Esophagus muscularis mucosa (tissue), 4 donors: ENCODE results near the gene SLC12A8. TPM values are rescaled to one million over a fixed set of nuclear protein-coding genes. Genes with fewer than 3 reads are reported as not detected.
A peak's percentile ranks its signal among the peaks of the same experiment; 100 is the strongest.

ENCODE experiments used
- DNase-seq: peaks from one replicate; pipeline ENCODE4 v3.0.0-alpha.2; 2017; ENCODE audit errors: extremely low spot score
- H3K27ac ChIP-seq, 4 donors: fragments of 200-600 bp; sonication (generic); replicated peaks in 1 of 4; 1 replicate in 3 of 4; 2 replicates in 1 of 4; pipeline ENCODE4 v1.5.1; 2016 to 2019; ENCODE audit warnings: mild to moderate bottlenecking in 1 of 4
- H3K27me3 ChIP-seq, 4 donors: fragments of 200-600 bp; sonication (generic); one replicate each; pipeline versions ENCODE4 v1.5.1 to v1.6.0; 2016 to 2019
- H3K36me3 ChIP-seq, 4 donors: fragments of 200-600 bp; sonication (generic); one replicate each; pipeline ENCODE4 v1.5.1; 2016 to 2019
- H3K4me1 ChIP-seq, 4 donors: fragments of 200-600 bp; sonication (generic); one replicate each; pipeline ENCODE4 v1.5.1; 2016 to 2019
- H3K4me3 ChIP-seq, 4 donors: fragments of 200-600 bp; sonication (generic); 1 replicate in 2 of 4; 2 replicates in 2 of 4; pipeline ENCODE4 v1.5.1; 2016 to 2019; ENCODE audit warnings: mild to moderate bottlenecking in 4 of 4, moderate library complexity in 1 of 4
- H3K9me3 ChIP-seq, 4 donors: fragments of 200-600 bp; sonication (generic); 1 replicate in 3 of 4; 2 replicates in 1 of 4; pipeline ENCODE4 v1.5.1; 2016 to 2019
- EP300 ChIP-seq: sonication (generic); formaldehyde crosslinking; IDR thresholded peaks from one replicate; pipeline ENCODE4 v1.6.1; 2017; ENCODE audit warnings: antibody characterized with exemption
- POLR2A ChIP-seq: fragments of 450-650 bp; IDR thresholded peaks from one replicate; pipeline ENCODE4 v1.6.1; 2017; ENCODE audit warnings: antibody characterized with exemption, moderate library complexity, mild to moderate bottlenecking, low read depth
- POLR2AphosphoS5 ChIP-seq, 2 donors: sonication (generic); formaldehyde crosslinking; IDR thresholded peaks; one replicate each; pipeline ENCODE4 v1.6.1; 2017; ENCODE audit warnings: antibody characterized with exemption in 2 of 2
- WGBS: methylation state at CpG from one replicate; pipeline ENCODE4 v1.1.5; 2018; 5-methylcytosine and 5-hydroxymethylcytosine counted together
- intact Hi-C: fragments of 100-400 bp; cut with DNase I; formaldehyde crosslinking; loops from one replicate; pipeline ENCODE4 v1.15.1; 2023
- total RNA-seq, 4 donors: library from RNA; depleted of rRNA; stranded (reverse); fragments of >200 nt; gene quantifications; one replicate each; pipeline versions ENCODE4 v1.1.0 to v1.2.1, GENCODE V29; 2016
- TF ChIP-seq, protein P1 (sequence below), 3 experiments: fragments of 200-600 bp in 2 of 3; fragments of 450-650 bp in 1 of 3; sonication (generic) in 2 of 3; IDR thresholded peaks; one replicate each; pipeline ENCODE4 v1.5.1; 2017 to 2019; ENCODE audit warnings: antibody characterized with exemption in 3 of 3, mild to moderate bottlenecking in 2 of 3, moderate library complexity in 1 of 3

SLC12A8 gene
- total RNA-seq, 4 donors from 2014 or later = 0.46 to 2.9 (median 1.6) TPM; not detected in 1

DNA sequence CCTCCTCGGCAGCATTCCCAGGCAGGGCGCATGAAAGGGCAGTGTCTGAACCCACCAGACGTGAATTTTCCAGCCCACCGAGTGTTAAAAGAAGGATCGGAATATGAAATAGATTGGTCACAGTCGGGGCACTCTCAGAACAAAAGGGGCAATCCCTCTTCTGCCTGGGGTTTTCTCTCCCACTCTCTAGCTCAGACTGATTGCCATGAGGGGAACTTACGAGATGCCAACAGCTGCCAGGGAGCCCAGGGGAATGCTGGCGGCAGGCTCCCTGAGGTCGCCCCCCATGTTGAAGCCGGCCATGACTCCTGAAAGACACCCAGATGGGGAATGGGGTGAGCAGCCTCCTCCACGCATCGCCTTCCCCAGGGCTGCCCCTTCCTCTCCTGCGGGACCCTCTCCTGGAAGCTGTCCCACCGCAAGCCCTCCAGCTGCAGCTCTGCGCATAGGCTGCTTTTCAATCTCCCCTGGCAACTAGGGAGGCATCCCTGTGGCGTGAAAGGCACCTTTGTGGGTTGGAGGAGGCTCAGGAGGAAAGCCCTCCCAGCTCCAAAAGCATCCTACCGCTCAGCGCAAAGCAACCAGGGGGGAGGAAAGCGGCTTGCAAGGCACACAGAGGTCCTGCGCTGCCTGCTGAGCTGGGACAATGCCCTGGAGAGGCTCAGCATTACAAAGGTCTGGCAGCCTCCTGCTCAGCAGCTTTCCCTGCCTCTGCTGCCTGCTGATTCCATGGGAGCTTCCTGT is 92.0 kb downstream of the SLC12A8 start:
- H3K27ac ChIP-seq = peak overlapping the region in 1 of 4 donors; percentile 11
- TF ChIP-seq POLR2A (no peak), EP300 (no peak), POLR2AphosphoS5 (IDR thresholded peaks at IDR 0.05) (no peak)
- TF ChIP-seq, protein P1, sequence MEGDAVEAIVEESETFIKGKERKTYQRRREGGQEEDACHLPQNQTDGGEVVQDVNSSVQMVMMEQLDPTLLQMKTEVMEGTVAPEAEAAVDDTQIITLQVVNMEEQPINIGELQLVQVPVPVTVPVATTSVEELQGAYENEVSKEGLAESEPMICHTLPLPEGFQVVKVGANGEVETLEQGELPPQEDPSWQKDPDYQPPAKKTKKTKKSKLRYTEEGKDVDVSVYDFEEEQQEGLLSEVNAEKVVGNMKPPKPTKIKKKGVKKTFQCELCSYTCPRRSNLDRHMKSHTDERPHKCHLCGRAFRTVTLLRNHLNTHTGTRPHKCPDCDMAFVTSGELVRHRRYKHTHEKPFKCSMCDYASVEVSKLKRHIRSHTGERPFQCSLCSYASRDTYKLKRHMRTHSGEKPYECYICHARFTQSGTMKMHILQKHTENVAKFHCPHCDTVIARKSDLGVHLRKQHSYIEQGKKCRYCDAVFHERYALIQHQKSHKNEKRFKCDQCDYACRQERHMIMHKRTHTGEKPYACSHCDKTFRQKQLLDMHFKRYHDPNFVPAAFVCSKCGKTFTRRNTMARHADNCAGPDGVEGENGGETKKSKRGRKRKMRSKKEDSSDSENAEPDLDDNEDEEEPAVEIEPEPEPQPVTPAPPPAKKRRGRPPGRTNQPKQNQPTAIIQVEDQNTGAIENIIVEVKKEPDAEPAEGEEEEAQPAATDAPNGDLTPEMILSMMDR (IDR thresholded peaks at IDR 0.05) = no peak
- H3K9me3 ChIP-seq = no peaks in the 10 kb centered on the region
- intact Hi-C loops = no loop called here
- H3K4me1 ChIP-seq = peaks cover 31 to 54% (median 47%) of the 10 kb centered on the region in 4 donors
- DNase-seq = no peak
- peak overlapping the region; percentile 7 to 30 (median 18) for H3K4me3 ChIP-seq
- 58% methylated on average over 10 of the region's 20 CpGs for WGBS
- no peaks in the 10 kb centered on the region for H3K36me3 ChIP-seq
- no peaks in the 10 kb centered on the region for H3K27me3 ChIP-seq

DNA sequence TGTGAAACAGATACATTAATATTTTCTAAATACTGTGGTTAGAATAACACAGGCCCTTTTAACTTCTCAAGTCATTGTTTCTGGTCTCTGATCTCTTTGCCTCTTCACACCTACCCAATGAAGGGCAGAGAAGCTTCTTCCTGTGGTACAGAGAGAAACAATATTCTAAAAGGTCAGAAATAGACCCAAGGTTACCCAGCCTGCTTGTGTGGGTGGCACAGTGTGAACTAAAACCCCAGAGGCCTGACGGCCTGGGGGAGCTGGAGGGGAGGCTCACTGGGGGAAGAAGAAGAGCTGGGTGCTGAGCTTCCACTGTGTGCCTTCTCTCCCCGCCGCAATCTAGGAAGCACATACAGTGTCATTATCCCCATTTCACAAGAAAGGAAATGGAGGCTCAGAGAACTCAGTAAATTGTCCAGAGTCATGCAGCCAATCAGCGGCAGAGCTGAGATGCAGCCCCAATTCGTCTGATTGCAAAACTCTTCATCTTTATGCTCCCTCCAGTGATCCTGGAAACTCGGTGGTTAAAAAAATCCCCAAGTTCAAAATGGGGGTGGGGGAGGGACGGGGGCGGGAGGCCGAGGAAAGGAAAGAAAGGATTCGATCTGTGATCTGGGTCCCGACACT is 92.7 kb downstream of the SLC12A8 start:
- intact Hi-C loops = no loop called here
- H3K27ac ChIP-seq = no peak overlapping the region

DNA sequence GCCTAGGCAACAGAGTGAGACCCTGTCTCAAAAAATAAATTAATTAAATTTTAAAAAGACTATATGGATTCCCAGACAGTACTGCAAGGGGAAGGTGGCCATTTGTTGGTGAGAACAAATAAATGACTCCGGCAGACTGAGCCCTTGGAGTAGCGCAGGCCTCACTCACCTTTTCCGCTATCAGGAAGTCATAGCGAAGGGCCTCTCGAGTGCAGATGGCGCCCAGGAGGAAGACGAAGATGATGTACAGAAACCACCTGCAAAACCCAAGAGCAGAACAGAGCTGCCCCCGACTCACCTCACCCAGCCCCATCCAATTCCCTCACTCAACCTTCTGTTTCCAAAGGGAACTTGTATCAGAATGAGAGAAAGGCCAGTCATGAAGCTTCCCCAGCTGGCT is 93.9 kb downstream of the SLC12A8 start:
- TF ChIP-seq EP300 = no peak
- TF ChIP-seq POLR2AphosphoS5 (IDR thresholded peaks at IDR 0.05) = no peak
- TF ChIP-seq POLR2A = no peak
- TF ChIP-seq, protein P1 (IDR thresholded peaks at IDR 0.05) = no peak
- intact Hi-C loops = no loop called here
- Histone ChIP-seq H3K9me3 (no peaks in the 10 kb centered on the region), H3K27me3 (no peaks in the 10 kb centered on the region), H3K4me3 (no peak overlapping the region), H3K27ac (no peak overlapping the region), H3K4me1 (peaks cover 34 to 59% (median 50%) of the 10 kb centered on the region in 4 donors), H3K36me3 (no peaks in the 10 kb centered on the region)
- no peak for DNase-seq
- WGBS = 96% methylated on average over 8 of the region's 8 CpGs

More for the DNA sequence above, 92.7 kb downstream of the SLC12A8 start:
- Histone ChIP-seq H3K4me3 (peak overlapping the region; percentile 7 to 30 (median 18)), H3K9me3 (no peaks in the 10 kb centered on the region), H3K27me3 (no peaks in the 10 kb centered on the region), H3K4me1 (peaks cover 34 to 59% (median 51%) of the 10 kb centered on the region in 4 donors), H3K36me3 (no peaks in the 10 kb centered on the region)
- TF ChIP-seq EP300 (no peak), POLR2A (no peak), POLR2AphosphoS5 (IDR thresholded peaks at IDR 0.05) (no peak)
- TF ChIP-seq, protein P1 (IDR thresholded peaks at IDR 0.05) = no peak
- no peak for DNase-seq
- 61% methylated on average over 11 of the region's 11 CpGs for WGBS

DNA sequence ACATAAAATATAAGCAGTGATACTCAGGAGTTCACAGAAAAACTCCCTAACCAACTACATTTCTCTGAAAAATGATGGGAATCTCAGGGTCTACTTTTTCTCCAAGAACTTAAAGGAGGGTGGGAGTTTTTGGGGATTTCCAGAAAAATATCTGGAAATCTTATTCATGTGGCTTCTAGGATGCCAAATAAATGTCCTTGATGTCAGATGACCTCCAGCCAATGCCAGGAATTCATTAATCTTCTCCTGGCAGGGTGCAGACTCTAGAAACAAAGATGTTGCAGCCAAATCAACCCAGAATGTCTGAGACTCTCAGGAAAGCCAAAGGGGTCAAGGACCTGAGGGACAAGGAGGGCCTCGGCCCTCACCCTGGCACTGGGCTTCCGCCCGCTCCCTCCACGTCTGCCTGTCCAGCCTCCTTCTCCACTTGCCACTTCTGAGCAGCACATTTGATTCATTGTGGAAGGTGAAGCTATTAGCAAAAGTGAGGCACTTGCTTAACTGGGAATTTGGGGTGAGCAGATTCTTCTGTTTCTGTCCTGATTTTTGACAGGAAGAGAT is 94.8 kb downstream of the SLC12A8 start:
- H3K4me1 ChIP-seq = peaks cover 34 to 59% (median 50%) of the 10 kb centered on the region in 4 donors
- no peak overlapping the region for H3K4me3 ChIP-seq
- H3K36me3 ChIP-seq = no peaks in the 10 kb centered on the region
- TF ChIP-seq, protein P1 (IDR thresholded peaks at IDR 0.05) = no peak
- no peak for TF ChIP-seq POLR2A
- no peak for TF ChIP-seq EP300
- no peak for TF ChIP-seq POLR2AphosphoS5 (IDR thresholded peaks at IDR 0.05)
- H3K9me3 ChIP-seq = no peaks in the 10 kb centered on the region
- 55% methylated on average over 4 of the region's 4 CpGs for WGBS
- H3K27me3 ChIP-seq = no peaks in the 10 kb centered on the region
- intact Hi-C loops = no loop called here
- no peak for DNase-seq
- H3K27ac ChIP-seq = peak overlapping the region in 1 of 4 donors; percentile 6
